Measurements from ENCODE around the gene TMEM221.

The TMEM221 gene

GRCh38 chr19:17423429-17424208 is 24.8 kb downstream of the TMEM221 start:
- H3K4me1 ChIP-seq = peaks cover 2% of the 10 kb centered on the region; the same call in 1 of the 2 replicates
- DNase-seq = no peak
- no peaks in the 10 kb centered on the region for H3K9me3 ChIP-seq
- no peaks in the 10 kb centered on the region for H3K27me3 ChIP-seq
- H3K36me3 ChIP-seq = peaks cover 3% of the 10 kb centered on the region; the same call in 1 of the 2 replicates
- no peak overlapping the region for H3K4me3 ChIP-seq (ENCODE audit: low read depth, low read length)
- TF ChIP-seq, protein P1, sequence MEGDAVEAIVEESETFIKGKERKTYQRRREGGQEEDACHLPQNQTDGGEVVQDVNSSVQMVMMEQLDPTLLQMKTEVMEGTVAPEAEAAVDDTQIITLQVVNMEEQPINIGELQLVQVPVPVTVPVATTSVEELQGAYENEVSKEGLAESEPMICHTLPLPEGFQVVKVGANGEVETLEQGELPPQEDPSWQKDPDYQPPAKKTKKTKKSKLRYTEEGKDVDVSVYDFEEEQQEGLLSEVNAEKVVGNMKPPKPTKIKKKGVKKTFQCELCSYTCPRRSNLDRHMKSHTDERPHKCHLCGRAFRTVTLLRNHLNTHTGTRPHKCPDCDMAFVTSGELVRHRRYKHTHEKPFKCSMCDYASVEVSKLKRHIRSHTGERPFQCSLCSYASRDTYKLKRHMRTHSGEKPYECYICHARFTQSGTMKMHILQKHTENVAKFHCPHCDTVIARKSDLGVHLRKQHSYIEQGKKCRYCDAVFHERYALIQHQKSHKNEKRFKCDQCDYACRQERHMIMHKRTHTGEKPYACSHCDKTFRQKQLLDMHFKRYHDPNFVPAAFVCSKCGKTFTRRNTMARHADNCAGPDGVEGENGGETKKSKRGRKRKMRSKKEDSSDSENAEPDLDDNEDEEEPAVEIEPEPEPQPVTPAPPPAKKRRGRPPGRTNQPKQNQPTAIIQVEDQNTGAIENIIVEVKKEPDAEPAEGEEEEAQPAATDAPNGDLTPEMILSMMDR (IDR thresholded peaks at IDR 0.05; ENCODE audit: low read depth, low read length) = no peak

DNA sequence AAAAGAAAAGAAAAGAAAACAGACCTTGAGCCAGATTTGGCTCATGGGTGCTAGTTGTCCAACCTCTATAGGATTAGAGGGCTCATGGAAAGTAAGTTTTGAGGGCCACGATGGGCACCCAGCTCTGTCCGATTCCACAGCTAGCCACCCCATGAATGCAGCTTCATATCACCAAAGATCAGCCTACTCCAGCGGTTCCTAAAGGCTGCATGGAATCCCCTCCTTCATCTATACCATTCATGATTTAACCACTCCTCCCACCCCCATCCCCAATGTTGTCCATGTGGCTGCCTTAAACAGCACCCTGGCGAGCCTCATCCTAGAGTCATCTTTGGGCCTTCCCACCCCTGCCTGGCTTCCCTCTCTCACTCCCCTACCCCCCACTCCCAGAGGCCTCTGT is 26.5 kb downstream of the TMEM221 start:
- no peak for DNase-seq
- Histone ChIP-seq H3K36me3 (peaks cover 3% of the 10 kb centered on the region; the same call in 1 of the 2 replicates), H3K27me3 (no peaks in the 10 kb centered on the region), H3K4me1 (peaks cover 2% of the 10 kb centered on the region; the same call in 1 of the 2 replicates), H3K4me3 (ENCODE audit: low read depth, low read length) (no peak overlapping the region), H3K9me3 (no peaks in the 10 kb centered on the region)
- TF ChIP-seq, protein P1 (IDR thresholded peaks at IDR 0.05; ENCODE audit: low read depth, low read length) = no peak

- H3K9me3 ChIP-seq = no peaks in the 10 kb centered on the region
- DNase-seq = peak; percentile 54
- H3K4me1 ChIP-seq = peaks cover 2% of the 10 kb centered on the region; the same call in 1 of the 2 replicates
- H3K36me3 ChIP-seq = peaks cover 3% of the 10 kb centered on the region; the same call in 1 of the 2 replicates
- peak overlapping the region; percentile 82 for H3K4me3 ChIP-seq (ENCODE audit: low read depth, low read length)
- TF ChIP-seq, protein P1 (IDR thresholded peaks at IDR 0.05; ENCODE audit: low read depth, low read length) = peak; percentile 10; the same call in 1 of the 2 replicates
- H3K27me3 ChIP-seq = no peaks in the 10 kb centered on the region
These were observed 28.0 kb downstream of the TMEM221 start for GRCh38 chr19:17420475-17420924.

GRCh38 chr19:17419621-17420474 is 28.6 kb downstream of the TMEM221 start, which contains the start of gene MVB12A:
Gene MVB12A, plus strand, starts transcription at chr19:17420047. Its CDS starts 89 bp downstream, at chr19:17420136.
- H3K27me3 ChIP-seq = no peaks in the 10 kb centered on the region
- H3K4me3 ChIP-seq (ENCODE audit: low read depth, low read length) = peak within 1 kb of the TSS; percentile 82
- H3K9me3 ChIP-seq = no peaks in the 10 kb centered on the region
- peaks cover 2% of the 10 kb centered on the region; the same call in 1 of the 2 replicates for H3K4me1 ChIP-seq
- DNase-seq = peak; percentile 98
- TF ChIP-seq, protein P1 (IDR thresholded peaks at IDR 0.05; ENCODE audit: low read depth, low read length) = no peak
- H3K36me3 ChIP-seq = peaks cover 3% of the 10 kb centered on the region; the same call in 1 of the 2 replicates

GRCh38 chr19:17419154-17419620 is 29.3 kb downstream of the TMEM221 start:
- H3K4me1 ChIP-seq = no peaks in the 10 kb centered on the region; the same call in 1 of the 2 replicates
- H3K9me3 ChIP-seq = no peaks in the 10 kb centered on the region; the same call in 1 of the 2 replicates
- no peak for DNase-seq
- H3K27me3 ChIP-seq = no peaks in the 10 kb centered on the region
- peaks cover 3% of the 10 kb centered on the region; the same call in 1 of the 2 replicates for H3K36me3 ChIP-seq
- TF ChIP-seq, protein P1 (IDR thresholded peaks at IDR 0.05; ENCODE audit: low read depth, low read length) = no peak
- H3K4me3 ChIP-seq (ENCODE audit: low read depth, low read length) = peak overlapping the region; percentile 64
